LNCAP (cell line): Measurements from ENCODE around the gene TCEAL4.

Experiments
- CTCF ChIP-seq: fragments of 450-650 bp; IDR thresholded peaks from 2 replicates; pipeline ENCODE4 v1.5.1; 2017; ENCODE audit warnings: mild to moderate bottlenecking

The TCEAL4 gene

DNA sequence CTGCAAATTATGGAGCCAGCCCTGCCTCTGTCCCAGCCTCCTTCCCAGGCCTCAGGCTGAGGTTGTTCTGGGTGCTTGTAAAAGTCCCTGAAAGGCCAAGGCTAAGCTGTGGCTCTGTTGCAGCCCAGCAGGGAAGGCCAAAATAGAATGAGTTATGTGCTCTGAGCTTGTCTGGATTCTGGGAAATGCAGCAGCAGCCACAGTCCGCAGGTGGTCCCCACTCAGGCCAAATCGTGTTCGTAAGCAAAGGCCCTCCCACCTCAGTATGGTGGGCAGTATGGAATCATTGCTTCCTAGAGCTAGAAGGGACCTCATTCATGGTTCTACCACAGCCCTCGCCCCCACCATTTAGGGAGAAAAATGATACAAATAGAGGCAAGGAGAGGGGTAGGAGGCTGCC lies 38.8 kb downstream of the TCEAL4 start:
- TF ChIP-seq CTCF, result no peak

GRCh38 chrX:103626855-103627254 lies 41.5 kb downstream of the TCEAL4 start:
- TF ChIP-seq CTCF, result no peak

DNA sequence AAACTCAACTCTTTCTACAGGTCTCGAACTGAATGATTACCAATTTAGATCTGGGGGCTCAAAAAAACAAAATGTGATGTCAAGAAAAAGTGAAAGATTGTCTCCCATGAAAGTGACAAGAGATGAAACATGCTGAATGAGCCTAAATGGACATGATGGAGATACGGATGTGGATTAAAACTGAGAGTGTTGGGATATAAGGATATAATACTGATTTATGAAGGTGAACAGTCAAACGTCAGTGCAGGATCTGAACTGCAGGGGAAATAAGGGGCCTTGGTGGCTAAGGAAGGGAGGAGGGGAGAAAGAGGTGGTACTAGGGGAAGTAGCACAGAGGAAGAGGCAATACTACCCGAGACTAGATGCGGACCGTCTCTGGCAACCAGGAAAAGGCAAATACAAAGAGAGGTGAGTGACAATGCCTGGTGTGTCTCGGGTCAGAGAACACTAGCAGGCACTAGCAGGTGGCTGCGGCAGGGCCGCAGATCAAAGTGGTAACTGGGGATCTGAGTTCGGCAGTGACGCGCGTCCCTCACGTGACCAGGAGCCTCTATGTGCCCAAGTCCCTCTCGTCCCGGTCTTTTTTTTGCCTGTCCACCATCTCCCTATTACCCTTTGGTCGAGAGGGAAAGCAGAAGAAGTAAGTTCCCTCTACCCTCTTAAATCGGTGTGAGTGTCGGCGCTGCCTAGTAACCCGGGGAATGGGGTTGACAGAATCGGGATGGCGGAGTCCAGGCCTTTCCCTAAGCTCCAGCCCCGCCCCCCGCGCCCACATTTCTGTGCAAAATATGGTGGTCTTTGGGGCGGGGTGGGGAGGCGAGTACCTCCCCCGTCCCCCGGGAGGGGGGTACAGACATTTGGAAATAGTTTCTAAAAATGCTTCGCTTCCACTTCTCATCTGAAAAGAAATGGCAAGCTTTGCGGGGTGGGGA lies 43.3 kb downstream of the TCEAL4 start, which contains the start of gene TCEAL1:
TCEAL1 (plus strand) TSS at position 590 of the 932 bp plus-strand sequence. CDS start 942 bp downstream, outside the sequence.
- TF ChIP-seq CTCF, result no peak

- peak; percentile 55; the same call in 1 of the 2 replicates for TF ChIP-seq CTCF
These were observed 44.2 kb downstream of the TCEAL4 start for GRCh38 chrX:103629318-103630170.

DNA sequence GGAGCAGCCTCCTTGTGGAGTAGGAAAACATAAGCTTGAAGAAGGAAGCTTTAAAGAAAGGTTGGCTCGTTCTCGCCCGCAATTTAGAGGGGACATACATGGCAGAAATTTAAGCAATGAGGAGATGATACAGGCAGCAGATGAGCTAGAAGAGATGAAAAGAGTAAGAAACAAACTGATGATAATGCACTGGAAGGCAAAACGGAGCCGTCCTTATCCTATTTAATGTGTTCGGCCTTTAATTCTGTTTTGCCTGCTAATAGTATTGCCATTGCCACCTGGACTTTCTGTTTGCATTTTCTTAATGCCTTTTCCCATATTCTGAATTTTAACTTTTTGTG lies 44.8 kb downstream of the TCEAL4 start:
- TF ChIP-seq CTCF, result no peak

- TF ChIP-seq CTCF, result no peak
These were observed 45.8 kb downstream of the TCEAL4 start for GRCh38 chrX:103631145-103631544.

DNA sequence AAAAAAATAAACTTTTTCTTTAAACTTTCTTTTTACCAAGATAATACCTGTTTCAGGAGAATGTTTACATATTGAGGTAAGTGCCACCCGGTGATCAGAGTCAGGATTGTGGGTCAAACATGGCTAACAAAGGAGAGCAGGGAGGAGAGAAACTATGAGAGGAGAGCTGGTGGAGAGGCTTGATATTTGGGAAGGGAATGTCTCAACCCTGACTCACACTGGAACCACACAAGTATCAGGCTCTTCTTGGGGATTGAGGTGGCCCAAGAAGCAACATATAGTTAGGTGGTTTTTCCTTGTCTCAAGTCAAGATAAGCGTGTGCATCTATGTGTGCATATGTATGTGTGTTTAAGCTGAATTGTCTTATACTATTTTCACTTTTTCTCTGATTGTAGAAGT lies 50.1 kb downstream of the TCEAL4 start:
- TF ChIP-seq CTCF, result no peak
